ENCODE measurements around the gene DUSP16.
A peak's percentile ranks its signal among the peaks of the same experiment; 100 is the strongest.

Gene DUSP16

DNA sequence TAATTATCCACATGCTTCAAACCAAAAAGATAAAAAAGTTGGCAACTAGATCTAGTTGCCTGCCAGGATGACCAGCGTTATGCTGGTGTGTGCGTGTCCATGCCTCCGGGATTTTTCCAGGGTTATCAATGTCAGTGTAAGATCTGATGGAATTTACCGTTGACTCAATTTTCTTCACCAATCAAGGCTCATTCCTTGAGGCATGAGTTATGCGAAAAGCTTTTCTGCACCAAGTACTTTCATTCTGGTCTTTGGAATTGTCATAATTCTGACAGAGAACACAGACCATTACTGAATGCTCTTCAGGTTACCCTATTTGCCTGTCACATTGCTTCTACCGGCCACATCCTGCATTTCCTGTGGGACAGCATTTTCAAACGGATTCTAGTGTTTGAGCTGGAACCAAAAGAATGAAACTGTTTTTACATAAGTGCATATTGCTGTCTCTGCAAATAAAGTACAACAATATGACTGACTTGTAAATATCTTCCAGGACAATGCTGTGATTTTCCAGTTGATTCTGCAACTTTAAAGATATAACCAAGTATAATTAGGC lies 91.8 kb downstream of the DUSP16 start:
- no peak for DNase-seq

GRCh38 chr12:12469386-12469785 lies 93.3 kb downstream of the DUSP16 start:
- DNase-seq, result no peak

- DNase-seq, result no peak
Measured at GRCh38 chr12:12468575-12468974, 94.1 kb downstream of the DUSP16 start.

- no peak for DNase-seq
Measured at GRCh38 chr12:12467688-12468261, 94.9 kb downstream of the DUSP16 start.

DNA sequence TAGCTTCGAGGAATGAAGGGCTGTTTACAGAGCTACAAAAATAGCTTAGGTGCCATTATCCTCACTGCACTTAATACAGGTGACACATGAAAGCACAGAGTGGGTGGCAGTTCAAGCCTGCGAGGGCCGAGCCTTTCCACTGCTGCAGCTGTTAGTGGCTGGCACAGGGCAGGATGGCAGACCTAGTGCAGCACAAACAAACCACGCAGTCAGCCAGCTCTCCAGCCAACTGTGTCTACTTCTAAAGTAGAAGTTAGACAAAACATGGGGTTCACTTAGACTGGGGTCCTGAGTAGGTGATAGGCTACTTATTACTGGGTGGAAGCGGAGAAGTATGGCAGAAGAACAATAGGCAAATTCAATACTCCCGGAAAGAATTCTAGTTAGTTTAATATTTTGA lies 95.4 kb downstream of the DUSP16 start:
- DNase-seq, result no peak

DNA sequence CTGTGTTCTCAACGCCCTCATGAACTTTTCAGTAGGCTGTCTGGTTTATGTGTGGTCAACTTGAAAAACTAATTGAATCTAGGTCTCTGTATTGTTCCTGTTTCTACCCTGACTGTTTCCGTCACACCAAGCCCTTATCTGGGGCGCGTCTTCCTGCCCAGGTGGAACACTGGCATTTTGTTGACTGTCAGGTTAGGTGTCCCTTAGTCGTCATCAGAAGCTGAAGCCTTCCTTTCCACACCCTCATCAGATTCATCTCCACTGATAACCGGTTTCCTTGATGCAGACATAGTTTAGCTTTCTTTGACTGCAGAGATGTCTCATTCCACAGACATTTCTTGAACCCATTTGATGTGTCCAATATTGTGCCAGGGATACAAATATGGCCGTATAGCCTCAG lies 96.5 kb downstream of the DUSP16 start:
- DNase-seq, result no peak

- DNase-seq, result no peak
Measured at GRCh38 chr12:12465522-12465921, 97.1 kb downstream of the DUSP16 start.

- DNase-seq, result no peak
Measured at GRCh38 chr12:12461923-12462315, 100.7 kb downstream of the DUSP16 start.

DNA sequence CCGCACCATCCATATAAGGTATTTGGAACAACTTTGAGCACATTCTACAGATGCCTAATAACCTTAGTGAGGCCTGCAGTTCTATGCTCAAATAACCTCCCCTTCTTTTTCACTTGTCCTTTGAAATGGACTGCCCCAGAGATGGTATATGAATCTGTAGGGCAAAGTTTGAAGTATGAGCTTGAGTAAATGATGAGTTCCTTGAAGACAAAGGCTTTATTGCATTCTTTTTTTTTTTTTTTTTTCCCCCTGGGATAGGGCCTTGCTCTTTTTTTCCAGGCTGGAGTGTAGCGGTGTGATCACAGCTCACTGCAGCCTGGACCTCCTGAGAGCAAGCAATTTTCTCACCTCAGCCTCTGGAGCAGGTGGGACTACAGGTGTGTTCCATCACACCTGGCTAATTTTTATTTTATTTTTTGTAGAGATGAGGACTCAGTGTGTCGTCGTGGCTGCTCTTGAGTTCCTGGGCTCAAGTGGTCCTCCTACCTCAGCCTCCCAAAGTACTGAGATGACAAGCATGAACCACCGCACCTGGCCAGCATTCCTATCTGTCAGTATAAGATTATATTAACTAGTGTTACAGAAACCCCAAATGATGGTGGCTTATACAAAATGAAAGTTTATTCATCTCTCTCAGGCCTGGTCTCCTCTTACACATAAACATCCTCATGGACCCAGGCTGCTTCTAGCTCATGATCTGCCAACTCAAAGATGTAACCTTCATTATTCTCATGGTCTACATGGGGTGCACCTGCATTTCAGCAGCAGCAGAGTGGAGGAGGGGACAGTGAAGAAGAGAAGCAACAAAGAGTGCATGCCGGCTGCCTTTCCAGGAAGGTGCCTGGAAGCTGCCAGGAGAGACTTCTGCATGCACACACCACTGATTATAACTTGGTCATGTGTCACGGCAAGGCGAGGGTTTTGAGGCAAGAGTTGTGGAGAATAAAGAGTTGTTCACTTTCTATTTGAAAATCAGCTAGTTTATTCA lies 101.4 kb downstream of the DUSP16 start:
- no peak for DNase-seq

- DNase-seq, result no peak
Measured at GRCh38 chr12:12456637-12457036, 106.0 kb downstream of the DUSP16 start.

- no peak for DNase-seq
Measured at GRCh38 chr12:12454315-12454714, 108.3 kb downstream of the DUSP16 start.

DNA sequence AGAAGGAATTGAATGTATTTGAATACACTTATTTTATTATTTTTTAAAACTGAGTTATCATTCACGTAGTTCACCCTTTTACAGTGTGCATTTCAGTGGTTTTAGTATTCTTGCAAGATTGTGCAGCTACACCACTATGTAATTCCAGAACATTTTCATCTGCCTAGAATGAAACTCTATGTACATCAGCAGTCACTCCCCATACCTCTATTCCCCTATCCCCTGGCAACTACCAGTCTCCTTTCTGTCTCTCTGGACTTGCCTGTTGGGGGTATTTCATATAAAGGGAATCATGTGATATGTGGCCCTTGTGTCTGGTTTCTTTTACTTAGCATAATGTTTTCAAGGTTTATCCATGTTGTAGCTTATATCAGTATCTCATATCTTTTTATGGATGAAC lies 109.0 kb downstream of the DUSP16 start:
- no peak for DNase-seq

- DNase-seq, result no peak
Measured at GRCh38 chr12:12452326-12452902, 110.2 kb downstream of the DUSP16 start.

DNA sequence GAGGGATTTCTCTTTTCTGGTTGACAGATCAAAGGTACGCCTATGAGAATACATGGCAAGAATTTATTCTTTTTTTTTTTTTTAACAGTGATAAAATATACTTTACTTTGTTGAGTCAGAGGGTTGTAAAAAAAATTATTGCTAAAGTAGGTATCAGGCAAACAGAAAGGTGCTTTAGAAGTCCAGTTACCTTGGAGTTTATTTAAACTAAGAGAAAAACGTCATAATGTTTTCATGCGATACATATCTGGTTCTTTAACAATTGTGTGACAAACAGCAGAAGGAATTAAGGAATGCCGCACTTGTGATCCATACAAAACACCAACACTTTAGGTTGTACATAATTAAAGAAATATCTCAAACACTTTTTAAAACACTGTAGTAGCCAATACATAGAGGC lies 111.6 kb downstream of the DUSP16 start:
- no peak for DNase-seq

DNA sequence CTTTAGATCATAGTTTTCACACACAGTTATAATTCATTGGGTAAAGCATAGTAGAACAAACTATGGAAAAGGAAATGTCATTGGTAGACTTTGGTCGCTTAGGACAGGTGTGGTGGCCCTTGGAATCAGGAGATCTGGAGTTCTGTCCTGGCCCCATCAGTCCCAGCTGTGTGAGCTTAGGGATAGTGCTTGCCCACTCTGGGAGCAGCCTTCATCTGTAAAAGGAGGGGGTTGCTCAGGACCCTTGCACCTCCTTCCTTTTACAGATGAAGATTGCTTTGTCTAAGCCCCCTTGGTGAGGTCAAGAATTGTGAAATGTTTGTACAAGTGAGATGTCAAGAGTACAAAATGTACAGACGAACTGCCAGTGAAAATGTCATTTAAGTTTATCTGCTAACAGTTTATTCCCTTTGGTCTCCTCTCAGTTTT lies 112.6 kb downstream of the DUSP16 start:
- DNase-seq, result no peak

DNA sequence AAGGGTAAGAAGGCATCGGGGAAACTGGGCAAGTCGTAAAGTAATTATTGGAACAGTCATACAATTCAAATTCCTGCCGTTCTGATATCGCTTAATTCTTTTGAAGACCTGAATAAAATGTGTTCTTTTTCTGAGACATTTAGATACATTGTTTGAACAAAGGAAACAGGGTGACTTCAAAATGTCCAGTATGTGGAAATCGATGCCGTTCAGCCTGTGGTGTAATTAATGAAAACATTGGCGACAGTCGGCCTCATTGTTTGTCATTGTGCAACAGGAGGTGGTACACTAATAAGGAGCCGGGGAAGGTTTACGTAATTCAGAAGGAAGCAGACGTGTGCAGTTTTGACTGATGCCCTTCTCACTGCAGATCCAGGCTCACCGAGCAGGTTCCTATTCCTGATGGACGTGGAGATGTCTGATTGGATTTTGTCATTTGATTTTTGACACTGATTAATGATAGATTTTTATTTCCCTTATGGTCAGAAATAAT lies 113.1 kb downstream of the DUSP16 start:
- no peak for DNase-seq

GRCh38 chr12:12447837-12448236 lies 114.8 kb downstream of the DUSP16 start:
- no peak for DNase-seq

- no peak for DNase-seq
Measured at GRCh38 chr12:12447236-12447635, 115.4 kb downstream of the DUSP16 start.

DNA sequence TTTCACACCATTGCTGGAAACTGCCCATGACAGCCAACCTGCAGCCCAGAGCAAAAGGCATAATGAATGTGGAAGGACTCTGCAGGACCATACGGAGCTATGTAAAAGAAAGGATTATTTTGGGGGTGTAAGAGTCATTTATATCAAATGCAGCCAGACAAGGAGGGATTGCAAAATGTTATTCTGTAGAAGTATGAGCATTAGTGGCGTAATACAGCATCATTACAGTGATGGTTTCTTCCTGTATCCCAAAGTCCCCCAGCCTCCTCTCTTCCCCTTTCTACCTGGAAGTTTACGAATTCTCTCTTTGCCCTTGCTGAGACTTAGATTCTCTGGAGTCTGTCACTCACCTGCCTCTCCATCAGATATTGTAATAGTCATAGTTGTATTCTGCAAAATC lies 115.9 kb downstream of the DUSP16 start:
- DNase-seq, result no peak

DNA sequence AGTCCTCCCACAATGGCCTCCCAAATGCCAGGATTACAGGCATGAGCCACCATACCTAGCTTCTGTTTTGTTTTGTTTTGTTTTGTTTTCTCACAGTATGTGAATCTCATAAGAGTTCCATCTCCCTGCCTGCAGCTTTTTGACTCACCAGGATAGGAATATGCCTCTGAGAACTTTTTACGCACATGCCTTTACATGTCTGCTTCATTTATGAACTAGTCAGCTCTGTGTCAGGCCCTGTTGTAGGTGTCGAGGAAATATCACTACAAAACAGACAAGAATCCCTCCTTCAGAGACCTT lies 116.8 kb downstream of the DUSP16 start:
- no peak for DNase-seq

- DNase-seq, result no peak
Measured at GRCh38 chr12:12445165-12445881, 117.3 kb downstream of the DUSP16 start.

GRCh38 chr12:12443431-12443878 lies 119.2 kb downstream of the DUSP16 start:
- DNase-seq, result peak; percentile 21

All from right kidney (tissue), 1 donor.